IPS-15b (cell line): ENCODE results near the gene PCIF1.
"Not testable (repeated sequence)": the region's sequence is repeated elsewhere in the genome, so short reads cannot be mapped to it uniquely, and the experiment has no call there.

Experiments
- H3K27me3 ChIP-seq: one replicate; pipeline ENCODE4 v1.6.1; 2013; ENCODE audit warnings: low read length; ENCODE audit not compliant: control insufficient read depth, insufficient read depth
- H3K36me3 ChIP-seq: one replicate; pipeline ENCODE4 v1.6.1; 2013; ENCODE audit warnings: low read length; ENCODE audit not compliant: control insufficient read depth, insufficient read depth
- H3K4me1 ChIP-seq: one replicate; pipeline ENCODE4 v1.6.1; 2013; ENCODE audit warnings: mild to moderate bottlenecking, low read length; ENCODE audit not compliant: control insufficient read depth, insufficient read depth
- H3K4me3 ChIP-seq: one replicate; pipeline ENCODE4 v1.5.1; 2013; ENCODE audit warnings: low read depth, low read length
- H3K9ac ChIP-seq: one replicate; pipeline ENCODE4 v1.6.1; 2013; ENCODE audit warnings: low read depth, mild to moderate bottlenecking, low read length
- H3K9me3 ChIP-seq: one replicate; pipeline ENCODE4 v1.6.1; 2013; ENCODE audit warnings: mild to moderate bottlenecking, low read length; ENCODE audit not compliant: control insufficient read depth, insufficient read depth

The PCIF1 gene

DNA sequence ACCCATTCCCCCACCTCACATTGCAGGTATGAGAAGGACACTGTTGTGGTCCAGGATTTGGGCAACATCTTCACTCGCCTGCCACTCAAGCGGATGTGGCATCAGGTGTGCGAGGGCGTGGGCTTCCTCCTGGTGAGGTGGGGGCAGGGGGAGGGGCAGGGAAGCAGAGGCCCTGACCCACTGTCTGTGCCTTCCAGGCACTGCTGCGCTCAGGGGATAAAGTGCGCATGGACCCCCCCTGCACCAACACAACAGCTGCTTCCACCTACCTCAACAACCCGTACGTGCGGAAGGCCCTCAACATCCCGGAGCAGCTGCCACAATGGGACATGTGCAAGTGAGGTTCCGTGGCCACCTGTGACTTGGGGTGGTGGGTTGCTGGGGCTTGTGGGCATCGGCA is 39.7 kb upstream of the PCIF1 start:
- H3K27me3 ChIP-seq: no peaks in the 10 kb centered on the region
- H3K36me3 ChIP-seq: peaks cover 41% of the 10 kb centered on the region

DNA sequence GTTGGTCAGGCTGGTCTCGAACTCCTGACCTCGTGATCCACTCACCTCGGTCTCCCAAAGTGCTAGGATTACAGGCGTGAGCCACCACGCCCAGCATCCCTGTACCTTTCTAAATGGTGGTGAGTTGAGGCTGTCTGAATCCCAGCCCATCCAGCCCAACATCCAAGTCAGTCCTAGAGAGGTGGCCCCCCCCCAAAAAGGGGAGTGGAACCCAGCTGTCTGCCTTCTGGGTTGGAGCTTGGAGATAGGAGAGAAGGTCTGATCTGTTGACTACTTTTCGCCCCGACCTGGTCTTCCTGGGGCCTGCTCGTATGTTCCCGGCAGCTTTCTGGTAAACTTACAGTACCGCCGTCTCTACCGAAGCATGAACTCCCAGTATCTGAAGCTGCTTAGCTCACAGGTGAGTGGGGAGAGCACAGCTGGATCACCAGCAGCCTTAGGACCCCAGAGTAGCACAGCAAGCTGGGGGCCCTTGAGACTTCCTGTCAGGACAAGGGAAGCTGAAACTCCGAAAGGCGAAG is 37.8 kb upstream of the PCIF1 start:
- Histone ChIP-seq H3K27me3 (no peaks in the 10 kb centered on the region), H3K36me3 (peaks cover 41% of the 10 kb centered on the region), H3K9ac (no peak overlapping the region), H3K4me1 (no peaks in the 10 kb centered on the region), H3K4me3 (no peak overlapping the region), H3K9me3 (no peaks in the 10 kb centered on the region)

More for the DNA sequence above, 39.7 kb upstream of the PCIF1 start:
- Histone ChIP-seq H3K9ac (no peak overlapping the region), H3K4me1 (no peaks in the 10 kb centered on the region), H3K4me3 (no peak overlapping the region), H3K9me3 (no peaks in the 10 kb centered on the region)

DNA sequence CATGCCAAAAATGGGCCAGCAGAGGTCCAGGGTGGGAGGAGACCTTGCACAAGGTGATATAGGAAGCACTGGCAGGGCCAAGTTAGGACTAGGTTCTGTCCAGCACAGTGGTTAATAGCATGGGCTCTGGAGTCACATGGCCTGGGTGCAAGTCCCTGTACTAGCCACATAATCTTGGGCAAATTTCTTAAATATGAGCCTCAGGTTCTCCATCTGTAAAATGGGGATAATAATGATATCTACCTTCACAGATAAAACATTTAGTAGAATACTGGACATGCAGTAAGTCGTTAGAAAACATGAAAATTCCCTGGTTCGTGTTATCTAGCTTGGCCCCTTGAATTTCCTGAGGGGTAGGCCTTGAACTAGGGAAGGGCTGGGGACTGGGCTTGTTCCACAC is 37.2 kb upstream of the PCIF1 start:
- Histone ChIP-seq H3K36me3 (peaks cover 46% of the 10 kb centered on the region), H3K9me3 (no peaks in the 10 kb centered on the region), H3K27me3 (no peaks in the 10 kb centered on the region), H3K9ac (no peak overlapping the region), H3K4me1 (no peaks in the 10 kb centered on the region), H3K4me3 (no peak overlapping the region)

DNA sequence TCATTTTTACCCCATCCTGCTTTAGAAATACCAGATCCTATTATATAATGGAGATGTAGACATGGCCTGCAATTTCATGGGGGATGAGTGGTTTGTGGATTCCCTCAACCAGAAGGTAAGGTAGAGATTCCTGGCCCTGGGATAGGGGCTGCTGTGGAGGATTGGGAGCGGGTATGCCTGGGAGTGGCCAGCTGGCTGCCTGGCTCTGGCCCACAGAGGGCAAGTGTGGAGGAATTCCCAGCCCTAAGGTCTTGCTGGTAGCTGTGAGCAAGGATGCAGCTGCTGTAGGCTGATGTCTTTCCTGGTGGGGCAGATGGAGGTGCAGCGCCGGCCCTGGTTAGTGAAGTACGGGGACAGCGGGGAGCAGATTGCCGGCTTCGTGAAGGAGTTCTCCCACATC is 36.8 kb upstream of the PCIF1 start:
- H3K36me3 ChIP-seq: peaks cover 43% of the 10 kb centered on the region

DNA sequence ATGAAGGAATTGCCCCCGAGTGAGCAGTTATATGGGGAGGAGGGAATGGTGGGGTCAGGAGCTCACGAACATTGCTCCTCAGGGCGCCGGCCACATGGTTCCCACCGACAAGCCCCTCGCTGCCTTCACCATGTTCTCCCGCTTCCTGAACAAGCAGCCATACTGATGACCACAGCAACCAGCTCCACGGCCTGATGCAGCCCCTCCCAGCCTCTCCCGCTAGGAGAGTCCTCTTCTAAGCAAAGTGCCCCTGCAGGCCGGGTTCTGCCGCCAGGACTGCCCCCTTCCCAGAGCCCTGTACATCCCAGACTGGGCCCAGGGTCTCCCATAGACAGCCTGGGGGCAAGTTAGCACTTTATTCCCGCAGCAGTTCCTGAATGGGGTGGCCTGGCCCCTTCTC is 36.2 kb upstream of the PCIF1 start:
- H3K9ac ChIP-seq: no peak overlapping the region
- peaks cover 41% of the 10 kb centered on the region for H3K36me3 ChIP-seq

More for the DNA sequence above, 36.8 kb upstream of the PCIF1 start:
- H3K4me3 ChIP-seq: no peak overlapping the region
- no peaks in the 10 kb centered on the region for H3K27me3 ChIP-seq
- H3K4me1 ChIP-seq: no peaks in the 10 kb centered on the region
- no peaks in the 10 kb centered on the region for H3K9me3 ChIP-seq
- no peak overlapping the region for H3K9ac ChIP-seq

DNA sequence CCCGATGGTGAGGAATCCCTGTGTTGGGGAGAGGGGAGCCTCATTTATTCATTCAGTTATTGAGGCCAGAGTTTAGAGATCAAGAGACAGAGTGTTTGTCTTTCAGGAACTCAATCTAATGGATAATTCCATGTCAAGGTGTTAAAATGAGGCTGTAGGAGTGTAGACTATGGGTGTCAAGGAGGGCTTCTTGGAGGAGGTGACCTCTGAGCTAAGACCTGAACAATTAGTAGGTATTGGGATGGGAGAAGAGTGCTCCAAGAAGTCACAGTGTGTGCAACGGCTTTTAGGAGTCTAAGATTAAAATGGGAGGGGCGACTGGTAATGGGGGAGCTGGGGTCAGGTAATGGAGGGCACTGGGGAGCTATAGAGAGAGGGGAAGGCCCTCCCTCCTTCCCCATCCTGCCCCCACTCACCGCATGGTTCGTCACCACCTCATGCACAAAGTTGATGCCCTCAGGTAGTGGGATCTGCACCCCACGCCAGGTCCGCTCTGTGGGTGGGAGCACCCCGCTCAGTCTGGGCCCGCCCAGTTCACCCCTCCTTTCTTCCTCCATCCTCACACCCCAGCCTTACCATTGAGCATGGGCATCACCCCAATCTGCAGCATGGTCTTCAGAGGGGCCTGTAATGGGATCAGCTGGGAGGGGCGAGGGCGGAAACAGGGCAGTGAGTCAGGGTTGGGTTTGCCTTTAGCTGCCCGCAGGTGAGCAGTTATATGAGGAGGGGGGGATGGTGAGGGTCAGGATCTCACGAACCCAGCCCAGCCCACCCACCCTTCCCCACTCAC is 35.2 kb upstream of the PCIF1 start:
- no peak overlapping the region for H3K9ac ChIP-seq
- peaks cover 37% of the 10 kb centered on the region for H3K36me3 ChIP-seq
- no peaks in the 10 kb centered on the region for H3K9me3 ChIP-seq
- H3K4me1 ChIP-seq: no peaks in the 10 kb centered on the region
- no peaks in the 10 kb centered on the region for H3K27me3 ChIP-seq
- H3K4me3 ChIP-seq: no peak overlapping the region

More for the DNA sequence above, 36.2 kb upstream of the PCIF1 start:
- Histone ChIP-seq H3K9me3 (no peaks in the 10 kb centered on the region), H3K27me3 (no peaks in the 10 kb centered on the region), H3K4me1 (no peaks in the 10 kb centered on the region), H3K4me3 (no peak overlapping the region)

DNA sequence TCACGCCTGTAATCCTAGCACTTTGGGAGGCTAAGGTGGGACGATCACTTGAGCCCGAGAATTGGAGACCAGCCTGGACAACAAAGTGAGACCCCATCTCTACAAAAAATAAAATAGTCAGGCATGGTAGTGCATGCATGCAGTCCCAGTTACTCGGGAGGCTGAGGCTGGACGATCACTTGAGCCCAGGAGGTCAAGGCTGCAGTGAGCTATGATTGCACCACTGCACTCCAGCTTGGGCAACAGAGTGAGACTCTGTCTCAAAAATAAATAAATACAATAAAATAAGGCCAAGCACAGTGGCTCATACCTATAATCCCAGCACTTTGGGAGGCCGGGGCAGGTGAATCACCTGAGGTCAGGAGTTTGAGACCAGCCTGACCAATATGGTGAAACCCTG is 33.2 kb upstream of the PCIF1 start:
- not testable (repeated sequence) for H3K4me3 ChIP-seq, H3K27me3 ChIP-seq, H3K9ac ChIP-seq, H3K4me1 ChIP-seq, H3K9me3 ChIP-seq
- H3K36me3 ChIP-seq: peaks cover 37% of the 10 kb centered on the region

DNA sequence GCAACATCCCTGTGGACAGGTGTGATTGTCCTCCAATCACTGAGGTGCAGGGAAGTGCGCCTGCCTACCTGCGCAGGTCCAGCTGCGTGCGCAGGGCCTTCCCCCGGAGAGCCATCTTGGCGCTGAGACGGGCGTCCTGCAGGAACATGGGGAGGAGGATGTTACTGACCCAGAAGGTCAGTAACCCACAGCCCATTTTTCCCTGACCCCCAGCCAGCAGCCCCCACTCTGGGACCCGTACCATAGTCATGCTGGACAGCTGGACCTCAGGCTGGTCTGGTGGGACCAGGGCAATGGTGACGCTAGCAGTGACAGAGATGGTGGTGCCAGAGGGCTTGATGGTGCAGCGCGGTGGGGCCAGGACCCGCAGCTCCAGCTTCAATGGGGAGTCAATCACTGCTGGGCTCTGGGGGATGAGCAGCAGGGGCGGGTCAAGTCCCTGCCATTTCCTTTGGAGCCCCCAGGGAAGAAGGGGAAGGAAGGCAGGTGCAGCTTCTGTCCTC is 32.2 kb upstream of the PCIF1 start:
- H3K9ac ChIP-seq: no peak overlapping the region
- H3K4me3 ChIP-seq: no peak overlapping the region
- no peaks in the 10 kb centered on the region for H3K4me1 ChIP-seq
- no peaks in the 10 kb centered on the region for H3K9me3 ChIP-seq
- no peaks in the 10 kb centered on the region for H3K27me3 ChIP-seq
- H3K36me3 ChIP-seq: peaks cover 39% of the 10 kb centered on the region

DNA sequence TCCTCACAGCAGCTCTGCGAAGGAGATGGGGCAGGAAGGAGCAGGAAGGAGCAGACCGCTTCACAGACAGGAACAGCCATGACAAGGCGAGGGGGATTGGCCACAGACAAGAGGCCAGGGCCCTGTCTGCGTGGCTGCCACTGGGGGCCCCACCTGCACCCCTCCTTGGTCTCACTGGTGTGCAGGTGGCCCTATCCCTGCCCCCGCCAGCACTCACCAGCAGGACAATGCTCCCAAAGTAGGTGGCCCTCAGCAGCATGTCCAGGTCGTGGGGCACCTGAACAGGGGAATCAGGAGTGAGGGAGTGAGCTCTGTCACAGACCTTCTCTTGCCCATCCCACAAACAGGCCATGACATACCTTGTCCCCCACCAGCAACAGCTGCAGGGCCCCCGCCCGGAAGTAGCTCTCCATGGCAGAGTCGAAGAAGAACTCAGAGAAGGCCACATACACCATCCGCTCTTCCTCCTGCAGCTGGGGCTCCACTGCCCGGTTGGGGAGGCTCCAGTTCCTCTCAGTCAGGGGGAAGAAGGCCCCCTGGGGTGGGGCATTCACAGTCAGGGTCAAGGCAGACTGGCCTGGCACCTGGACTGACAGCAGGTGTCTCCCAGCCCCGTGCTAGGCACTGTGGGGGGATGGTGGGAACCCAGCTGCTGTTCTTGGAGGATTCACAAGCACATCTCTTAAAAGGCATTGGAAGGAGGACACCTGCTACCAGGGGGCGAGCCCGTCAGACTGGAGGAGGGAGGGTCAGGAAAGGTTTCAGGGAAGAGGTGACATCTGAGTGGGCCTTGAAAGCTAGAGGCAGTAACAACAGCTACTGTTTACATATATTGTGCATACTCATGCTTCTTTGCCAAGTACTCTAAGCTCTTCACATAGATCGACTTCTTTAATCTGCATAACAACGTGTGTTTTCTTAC is 29.6 kb upstream of the PCIF1 start:
- H3K9ac ChIP-seq: no peak overlapping the region
- H3K4me3 ChIP-seq: no peak overlapping the region
- H3K36me3 ChIP-seq: peaks cover 33% of the 10 kb centered on the region
- H3K4me1 ChIP-seq: no peaks in the 10 kb centered on the region
- H3K9me3 ChIP-seq: no peaks in the 10 kb centered on the region
- no peaks in the 10 kb centered on the region for H3K27me3 ChIP-seq

DNA sequence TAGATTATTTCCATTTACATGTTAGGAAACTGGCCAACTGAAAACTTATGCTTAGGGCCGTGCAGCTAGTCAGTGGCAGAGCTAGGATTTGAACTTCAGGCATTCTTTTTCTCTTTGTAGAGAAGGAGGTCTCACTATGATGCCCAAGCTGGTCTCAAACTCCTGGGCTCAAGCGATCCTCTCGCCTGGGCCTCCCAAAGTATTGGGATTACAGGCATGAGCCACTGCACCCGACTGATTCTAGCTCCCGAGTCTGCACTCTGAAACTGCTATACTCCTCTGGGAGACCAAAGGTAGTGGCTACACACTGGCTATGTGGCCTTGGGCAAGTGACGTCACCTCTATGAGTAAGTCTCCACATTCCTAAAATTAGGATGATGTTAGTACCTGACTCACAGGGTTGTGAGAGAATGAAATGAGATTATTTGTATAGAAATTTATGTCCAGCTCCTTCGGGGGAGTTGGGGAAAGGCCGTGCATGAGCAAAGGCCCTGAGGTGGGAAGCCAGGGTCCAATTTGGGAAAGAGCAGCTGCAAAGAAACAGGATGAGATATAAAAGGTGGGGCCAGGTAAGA is 28.9 kb upstream of the PCIF1 start:
- Histone ChIP-seq H3K4me1 (no peaks in the 10 kb centered on the region), H3K9me3 (no peaks in the 10 kb centered on the region), H3K4me3 (no peak overlapping the region), H3K36me3 (peaks cover 33% of the 10 kb centered on the region), H3K9ac (no peak overlapping the region), H3K27me3 (no peaks in the 10 kb centered on the region)

DNA sequence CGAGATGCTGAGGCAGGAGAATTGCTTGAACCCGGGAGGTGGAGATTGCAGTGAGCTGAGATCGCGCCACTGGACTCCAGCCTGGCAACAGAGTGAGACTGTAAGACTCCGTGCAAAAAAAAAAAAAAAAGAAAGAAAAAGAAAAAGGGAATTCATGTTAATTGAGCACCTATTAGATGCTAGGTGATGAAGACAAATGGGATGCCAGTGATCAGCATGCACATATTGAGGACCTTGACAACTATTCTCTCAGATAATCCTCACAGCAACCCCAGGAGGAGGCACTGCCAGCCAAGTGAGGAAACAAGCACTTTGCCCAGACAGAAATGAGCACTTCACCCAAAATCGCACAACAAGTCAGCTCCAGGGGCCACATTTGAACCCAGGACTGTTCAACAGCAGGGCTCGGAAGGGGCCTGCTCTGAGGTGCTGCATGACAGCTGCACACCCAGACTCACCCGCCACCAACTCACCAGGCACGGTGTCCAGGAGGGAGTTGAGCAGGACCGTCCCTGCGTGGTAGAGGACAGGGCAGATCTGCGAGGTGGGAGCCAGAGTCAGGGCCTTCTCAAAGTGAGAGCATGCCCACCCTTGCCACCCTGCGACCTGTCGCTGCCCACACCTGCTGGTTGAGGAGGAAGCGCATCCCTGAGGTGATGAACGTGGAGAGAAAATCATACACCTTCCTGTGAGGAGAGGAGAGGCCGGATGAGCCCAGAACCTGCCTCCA is 27.1 kb upstream of the PCIF1 start:
- Histone ChIP-seq H3K36me3 (peaks cover 27% of the 10 kb centered on the region), H3K4me3 (no peak overlapping the region), H3K9me3 (no peaks in the 10 kb centered on the region), H3K9ac (no peak overlapping the region), H3K27me3 (peaks cover 2% of the 10 kb centered on the region), H3K4me1 (peaks cover 1% of the 10 kb centered on the region)
